ENCODE measurements around the gene RAD9B. TPM values are rescaled to one million over a fixed set of nuclear protein-coding genes. Genes with fewer than 3 reads are reported as not detected.
"Not testable (repeated sequence)": the region's sequence is repeated elsewhere in the genome, so short reads cannot be mapped to it uniquely, and the experiment has no call there.

RAD9B gene
- 0.40 and 1.1 TPM in 2 replicates for total RNA-seq (2014; rRNA removed; shearing (Covaris generic))

- DNase-seq (ENCODE audit: low read depth), result peak; percentile 98
These were observed at the start of gene RAD9B, which contains the start of gene VPS29 for GRCh38 chr12:110501752-110502738. Gene RAD9B (plus strand): TSS chr12:110502331. CDS start chr12:110502338, 7 bp downstream. Gene VPS29 (minus strand): TSS chr12:110502111. CDS start chr12:110502051, 60 bp downstream.

- DNase-seq (ENCODE audit: low read depth), result no peak
These were observed 48.4 kb upstream of the RAD9B start for GRCh38 chr12:110453569-110454296.

DNA sequence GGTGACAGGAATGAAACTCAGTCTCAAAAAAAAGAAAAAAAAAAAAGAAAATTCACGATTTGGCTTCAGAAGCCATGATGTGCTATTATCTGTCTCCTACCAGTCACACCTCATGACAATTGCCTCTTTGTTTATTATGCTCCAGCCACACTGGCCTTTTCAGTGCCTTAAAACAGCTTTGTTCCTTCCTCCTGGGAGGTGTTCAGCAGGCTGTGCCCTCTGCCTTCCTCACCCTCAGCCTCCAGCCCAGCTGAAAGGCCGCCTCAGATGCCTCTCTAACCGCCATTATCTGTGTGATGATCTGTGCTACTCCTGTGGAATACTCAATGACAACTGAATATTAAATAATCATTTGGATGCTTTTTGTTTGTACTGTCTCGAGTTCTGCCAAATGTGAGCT lies 43.4 kb upstream of the RAD9B start:
- DNase-seq (ENCODE audit: low read depth), result no peak

DNA sequence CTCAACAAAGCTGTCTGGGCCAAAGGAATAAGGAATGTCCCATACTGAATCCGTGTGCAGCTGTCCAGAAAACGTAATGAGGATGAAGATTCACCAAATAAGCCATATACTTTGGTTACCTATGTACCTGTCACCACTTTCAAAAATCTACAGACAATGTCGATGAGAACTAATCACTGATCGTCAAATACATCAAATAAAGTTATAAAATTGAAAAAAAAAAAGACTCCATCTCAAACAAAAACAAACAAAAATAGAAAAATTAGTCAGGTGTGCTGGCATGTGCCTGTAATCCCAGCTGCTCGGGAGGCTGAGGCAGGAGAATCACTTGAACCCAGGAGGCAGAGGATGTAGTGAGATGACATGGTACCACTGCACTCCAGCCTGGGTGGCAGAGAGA lies 40.9 kb upstream of the RAD9B start:
- not testable (repeated sequence) for DNase-seq (ENCODE audit: low read depth)

DNA sequence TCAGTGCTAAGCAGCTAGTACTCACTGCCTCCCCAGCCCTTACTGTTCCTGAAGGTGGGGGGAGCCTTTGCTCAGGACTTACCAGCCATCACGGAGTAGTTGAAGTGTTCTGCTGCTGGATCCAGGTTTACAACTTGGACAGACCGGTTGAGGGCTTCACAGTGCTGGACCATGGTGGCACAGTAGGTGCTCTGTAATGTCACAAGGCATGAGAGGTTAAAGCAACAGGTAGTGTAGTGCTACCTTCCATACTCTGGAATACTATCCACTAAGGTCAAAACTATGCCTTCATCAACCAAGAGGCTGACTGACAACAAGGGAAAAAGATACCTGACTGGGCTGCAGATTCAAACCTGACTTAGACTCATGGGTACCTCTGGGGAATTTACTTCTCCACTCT lies 37.1 kb upstream of the RAD9B start:
- no peak for DNase-seq (ENCODE audit: low read depth)

DNA sequence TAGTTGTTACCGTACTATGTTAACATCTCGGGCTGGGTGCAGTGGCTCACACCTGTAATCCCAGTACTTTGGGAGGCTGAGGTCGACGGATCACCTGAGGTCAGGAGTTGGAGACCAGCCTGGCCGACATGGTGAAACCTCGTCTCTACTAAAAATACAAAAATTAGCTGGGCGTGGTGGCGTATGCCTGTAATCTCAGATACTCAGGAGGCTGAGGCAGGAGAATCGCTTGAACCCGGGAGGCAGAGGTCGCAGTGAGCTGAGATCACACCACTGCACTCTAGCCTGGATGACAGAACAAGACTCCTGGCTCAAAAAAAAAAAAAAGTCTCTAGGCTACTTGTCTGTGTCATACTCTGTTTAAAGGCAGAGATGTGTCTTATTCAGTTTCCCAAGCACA lies 36.4 kb upstream of the RAD9B start:
- not testable (repeated sequence) for DNase-seq (ENCODE audit: low read depth)

DNA sequence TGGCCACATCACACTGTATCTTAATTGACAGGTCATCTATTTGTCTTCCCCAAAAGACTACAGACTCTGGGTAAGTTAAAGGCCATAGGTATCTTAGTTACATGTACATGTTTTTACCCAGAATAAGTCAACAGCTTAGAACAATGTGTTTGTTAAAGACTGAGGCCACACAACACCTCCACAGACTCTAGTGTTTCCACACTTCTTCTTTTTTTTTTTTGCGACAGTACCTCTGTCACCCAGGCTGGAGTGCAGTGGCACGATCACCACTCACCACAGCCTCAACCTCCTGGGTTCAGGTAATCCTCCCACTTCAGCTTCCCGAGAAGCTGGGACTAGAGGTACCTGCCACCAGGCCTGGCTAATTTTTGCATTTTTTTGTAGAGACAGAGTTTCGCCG lies 35.3 kb upstream of the RAD9B start:
- no peak for DNase-seq (ENCODE audit: low read depth)

GRCh38 chr12:110467847-110468213 lies 34.3 kb upstream of the RAD9B start:
- DNase-seq (ENCODE audit: low read depth), result no peak

DNA sequence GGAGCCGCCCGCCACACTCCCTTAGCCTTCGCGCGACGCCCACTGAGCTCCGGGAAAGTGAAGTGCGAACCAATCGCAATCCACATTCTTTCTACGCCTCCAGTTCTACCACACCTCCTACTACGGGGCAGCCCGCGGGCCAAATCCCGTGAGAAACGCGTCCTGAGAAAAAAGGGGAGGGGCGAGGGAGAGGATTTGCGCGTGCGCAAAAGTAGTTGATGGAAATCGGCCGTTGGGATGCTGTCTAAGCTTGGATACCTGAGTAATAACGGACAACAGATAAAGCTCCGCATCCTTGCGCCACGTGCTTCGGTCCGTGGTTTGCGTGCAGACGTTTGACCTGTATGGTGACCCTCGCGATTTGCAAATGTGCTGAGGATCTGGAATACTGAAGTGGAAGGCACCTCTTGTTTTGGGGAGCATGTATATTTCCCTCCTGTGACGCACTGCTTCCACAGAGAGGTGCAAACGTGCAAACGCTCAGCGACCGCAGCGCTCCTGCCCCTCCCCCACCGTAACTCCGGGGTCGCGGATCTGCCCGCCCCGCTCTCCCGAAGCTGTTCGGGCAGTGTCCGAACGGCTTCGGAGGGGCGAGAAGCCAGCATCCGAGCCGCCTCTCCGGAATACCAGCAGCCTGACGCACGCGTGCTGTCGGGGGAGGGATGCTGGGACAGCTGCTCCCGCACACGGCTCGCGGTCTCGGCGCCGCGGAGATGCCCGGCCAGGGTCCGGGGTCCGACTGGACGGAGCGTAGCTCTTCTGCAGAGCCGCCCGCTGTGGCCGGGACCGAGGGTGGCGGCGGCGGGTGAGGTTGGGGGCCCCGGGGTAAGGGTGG lies 33.7 kb upstream of the RAD9B start, which contains the start of the genes FAM216A and GPN3:
TSS of gene FAM216A (plus strand) at position 632 of the 835 bp plus-strand sequence. CDS start at position 663, 31 bp downstream.
TSS of gene GPN3 (minus strand) at position 44 of the 835 bp plus-strand sequence. CDS start 54 bp downstream, outside the sequence.
- peak; percentile 99 for DNase-seq (ENCODE audit: low read depth)

DNA sequence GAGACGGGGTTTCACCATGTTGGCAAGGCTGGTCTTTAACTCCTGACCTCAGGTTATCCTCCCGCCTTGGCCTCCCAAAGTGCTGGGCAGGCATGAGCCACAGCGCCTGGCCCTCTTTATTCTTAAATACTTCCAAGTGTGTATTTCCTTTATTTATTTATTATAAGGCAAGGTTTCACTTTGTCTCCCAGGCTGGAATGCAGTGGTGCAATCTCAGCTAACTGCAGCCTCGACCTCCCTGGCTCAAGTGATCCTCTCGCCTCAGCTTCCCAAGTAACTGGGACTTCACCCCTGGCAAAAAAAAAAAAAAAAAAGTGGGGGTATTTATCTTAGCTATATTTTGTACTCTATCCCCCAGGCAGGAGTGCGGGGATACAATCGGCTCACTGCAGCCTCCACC lies 26.7 kb upstream of the RAD9B start:
- DNase-seq (ENCODE audit: low read depth), result no peak

DNA sequence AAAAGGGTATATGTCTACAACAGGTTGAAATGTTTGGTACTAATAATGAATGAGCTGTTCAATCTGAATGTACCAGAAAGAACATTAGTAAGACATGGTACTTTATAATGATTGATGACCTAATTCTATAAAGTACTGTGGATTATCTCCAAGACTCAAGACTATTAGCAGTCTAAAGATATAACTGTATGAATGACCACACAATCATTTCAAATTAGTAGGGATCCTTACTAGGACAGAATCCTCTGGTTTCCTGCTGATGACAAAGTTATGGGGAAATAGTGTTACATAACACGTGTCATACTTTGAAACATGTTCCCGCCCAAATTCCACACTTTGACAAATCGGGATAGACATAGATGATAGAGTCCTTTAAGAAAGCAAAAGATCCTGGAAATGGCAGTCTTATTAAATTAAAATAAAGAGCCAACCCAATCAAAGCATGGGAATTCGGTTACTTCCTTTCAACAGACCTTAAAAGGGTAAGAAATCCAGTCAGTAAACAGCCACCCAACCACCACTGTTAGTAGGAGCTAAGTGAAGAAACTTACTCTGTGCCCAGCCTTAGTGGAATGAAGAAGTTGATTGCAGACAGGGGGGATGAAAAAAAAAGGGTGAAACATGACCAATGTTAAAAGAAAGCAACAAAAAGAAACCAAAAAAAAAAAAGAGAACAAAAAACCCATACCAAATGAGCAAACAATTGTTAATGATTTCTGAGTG lies 3.0 kb upstream of the RAD9B start:
- DNase-seq (ENCODE audit: low read depth), result no peak

DNA sequence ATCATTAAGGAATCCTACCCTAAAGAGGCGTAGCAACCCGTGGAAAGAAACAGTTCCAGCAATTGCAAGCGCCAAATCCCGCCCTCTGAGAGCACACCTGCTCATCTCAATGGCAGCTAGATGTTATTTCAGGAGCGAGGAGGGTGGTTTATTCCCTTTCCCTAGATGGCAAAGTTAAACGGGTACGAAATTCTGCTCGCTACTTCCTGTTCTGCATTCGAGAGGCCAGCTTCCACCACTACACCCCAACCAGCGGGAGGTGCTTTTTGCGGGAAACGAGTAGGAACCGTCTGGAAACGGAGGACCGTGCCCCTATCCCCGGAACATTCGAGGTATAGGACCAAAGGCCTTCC lies 756 bp upstream of the RAD9B start:
- DNase-seq (ENCODE audit: low read depth), result peak; percentile 67

DNA sequence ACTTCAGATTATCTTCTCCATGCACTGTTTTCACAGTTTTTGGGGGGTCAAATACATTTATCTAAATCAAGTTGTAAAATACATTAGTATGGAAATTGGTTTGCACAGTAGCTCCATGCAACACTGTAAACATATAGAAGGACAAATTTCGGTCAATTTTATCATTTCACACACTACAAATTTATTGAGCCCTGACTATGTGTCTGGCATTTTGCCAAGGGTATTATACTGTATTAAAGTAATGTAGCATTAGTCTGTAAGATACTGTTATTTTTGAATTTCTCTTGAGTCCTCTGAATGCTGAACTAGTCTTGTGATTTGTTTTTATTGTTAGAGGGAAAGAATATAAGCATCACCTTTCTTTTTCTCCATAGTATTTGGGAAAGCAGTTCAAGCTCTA lies 1.3 kb downstream of the RAD9B start:
- no peak for DNase-seq (ENCODE audit: low read depth)

GRCh38 chr12:110505332-110505731 lies 3.2 kb downstream of the RAD9B start:
- DNase-seq (ENCODE audit: low read depth), result no peak

- no peak for DNase-seq (ENCODE audit: low read depth)
These were observed 6.0 kb downstream of the RAD9B start for GRCh38 chr12:110508071-110508586.

DNA sequence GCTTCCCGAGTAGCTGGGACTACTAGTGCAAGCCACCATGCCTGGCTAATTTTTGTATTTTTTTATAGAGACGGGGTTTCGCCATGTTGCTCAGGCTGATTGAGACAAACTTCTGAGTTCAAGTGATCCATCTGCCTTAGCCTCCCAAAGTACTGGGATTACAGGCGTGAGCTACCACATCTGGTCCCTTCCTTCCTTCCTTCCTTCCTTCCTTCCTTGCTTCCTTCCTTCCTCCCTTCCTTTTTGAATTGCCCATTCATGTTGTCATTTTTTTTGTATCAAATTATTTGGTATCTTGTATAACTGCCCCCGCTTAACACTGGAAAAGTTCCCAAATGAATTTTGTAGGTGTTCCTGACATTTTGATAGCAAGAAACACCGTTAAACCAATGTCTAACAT lies 11.7 kb downstream of the RAD9B start:
- no peak for DNase-seq (ENCODE audit: low read depth)

- DNase-seq (ENCODE audit: low read depth), result no peak
These were observed 12.2 kb downstream of the RAD9B start for GRCh38 chr12:110514363-110514762.

- no peak for DNase-seq (ENCODE audit: low read depth)
These were observed 14.9 kb downstream of the RAD9B start for GRCh38 chr12:110516995-110517394.

GRCh38 chr12:110518014-110518413 lies 15.9 kb downstream of the RAD9B start:
- not testable (repeated sequence) for DNase-seq (ENCODE audit: low read depth)

DNA sequence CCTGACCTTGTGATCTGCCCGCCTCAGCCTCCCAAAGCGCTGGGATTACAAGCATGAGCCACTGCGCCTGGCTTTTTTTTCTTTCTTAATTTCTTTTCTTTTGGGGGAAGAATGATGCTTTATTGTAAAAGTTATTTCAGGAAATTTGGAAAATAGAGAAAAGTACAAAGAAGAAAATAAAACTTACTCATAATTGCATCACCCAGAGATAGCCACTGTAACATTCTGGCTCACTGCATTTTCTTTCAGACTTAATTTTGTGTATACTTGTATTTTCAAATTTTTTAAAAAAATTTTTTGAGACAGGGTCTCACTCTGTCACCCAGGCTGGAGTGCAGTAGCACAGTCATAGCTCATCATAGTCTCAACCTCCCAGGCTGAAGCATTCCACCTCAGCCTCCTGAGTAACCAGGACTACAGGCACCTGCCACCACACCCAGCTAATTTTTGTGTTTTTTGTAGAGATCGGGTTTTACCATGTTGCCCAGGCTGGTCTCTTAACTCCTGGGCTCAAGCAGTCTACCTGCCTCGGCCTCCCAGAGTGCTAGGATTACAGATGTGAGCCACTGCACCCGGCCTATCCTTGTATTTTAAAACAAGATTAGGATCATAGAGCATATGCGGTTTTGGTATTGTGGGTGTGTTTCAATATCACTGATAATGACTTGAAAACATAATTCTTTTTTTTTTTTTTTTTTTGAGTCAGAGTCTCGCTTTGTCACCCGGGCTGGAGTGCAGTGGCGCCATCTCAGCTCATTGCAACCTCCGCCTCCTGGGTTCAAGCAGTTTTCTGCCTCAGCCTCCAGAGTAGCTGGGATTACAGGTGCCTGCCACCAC lies 19.0 kb downstream of the RAD9B start:
- DNase-seq (ENCODE audit: low read depth), result not testable (repeated sequence)

All from Daoy (cell line).